Loucy (cell line): ENCODE data around the gene CFAP90.
A peak's percentile ranks its signal among the peaks of the same experiment; 100 is the strongest.

Experiments
- H2AFZ ChIP-seq: fragments of 200-600 bp; sonication (generic); 2 replicates; pipeline ENCODE4 v1.6.0; 2016; ENCODE audit warnings: antibody characterized with exemption, mild to moderate bottlenecking, low read length, moderate library complexity
- H3F3A ChIP-seq: fragments of 200-600 bp; 2 replicates; pipeline ENCODE4 v1.6.0; 2016; ENCODE audit warnings: antibody characterized with exemption, low read depth, mild to moderate bottlenecking
- H3K27me3 ChIP-seq: fragments of 200-600 bp; sonication (generic); 2 replicates; pipeline ENCODE4 v1.6.1; 2014; ENCODE audit warnings: low read length, mild to moderate bottlenecking; ENCODE audit not compliant: insufficient read depth, poor library complexity, severe bottlenecking
- H3K36me3 ChIP-seq: fragments of 200-600 bp; sonication (generic); 2 replicates; pipeline ENCODE4 v1.6.1; 2016; ENCODE audit warnings: low read length; ENCODE audit not compliant: insufficient read depth
- H3K4me1 ChIP-seq: fragments of 200-600 bp; sonication (generic); 2 replicates; pipeline ENCODE4 v1.5.1; 2014; ENCODE audit warnings: low read length, mild to moderate bottlenecking; ENCODE audit not compliant: insufficient read depth, poor library complexity, severe bottlenecking
- H3K4me2 ChIP-seq: fragments of 200-600 bp; sonication (generic); 2 replicates; pipeline ENCODE4 v1.6.0; 2014; ENCODE audit warnings: antibody characterized with exemption, low read length, low read depth, mild to moderate bottlenecking; ENCODE audit not compliant: poor library complexity, severe bottlenecking
- H3K4me3 ChIP-seq: fragments of 200-600 bp; sonication (generic); 2 replicates; pipeline ENCODE4 v1.5.1; 2014; ENCODE audit warnings: low read length, mild to moderate bottlenecking, mixed read lengths; ENCODE audit not compliant: poor library complexity, severe bottlenecking
- H3K79me2 ChIP-seq: fragments of 200-600 bp; sonication (generic); 2 replicates; pipeline ENCODE4 v1.6.1; 2014; ENCODE audit warnings: low read length; ENCODE audit not compliant: insufficient read depth
- H3K9ac ChIP-seq: fragments of 200-600 bp; sonication (generic); 2 replicates; pipeline ENCODE4 v1.6.0; 2014; ENCODE audit warnings: mild to moderate bottlenecking, low read depth, low read length, moderate library complexity; ENCODE audit not compliant: poor library complexity, severe bottlenecking
- H3K9me2 ChIP-seq: fragments of 200-600 bp; sonication (generic); replicated peaks from 2 replicates; pipeline ENCODE4 v1.6.1; 2016; ENCODE audit warnings: low read depth, low read length, mixed read lengths
- H3K9me3 ChIP-seq: fragments of 200-600 bp; sonication (generic); 2 replicates; pipeline ENCODE4 v1.6.1; 2014; ENCODE audit warnings: mild to moderate bottlenecking, antibody characterized with exemption, low read length, low read depth; ENCODE audit not compliant: insufficient read depth
- H4K20me1 ChIP-seq: fragments of 200-600 bp; sonication (generic); 2 replicates; pipeline ENCODE4 v1.6.0; 2014; ENCODE audit warnings: antibody characterized with exemption, low read length, mild to moderate bottlenecking; ENCODE audit not compliant: insufficient read depth, poor library complexity, severe bottlenecking
- EZH2phosphoT487 ChIP-seq: fragments of 200-600 bp; IDR thresholded peaks from 2 replicates; pipeline ENCODE4 v1.6.1; 2018; ENCODE audit warnings: antibody characterized with exemption, mild to moderate bottlenecking, moderate library complexity, borderline replicate concordance
- TF ChIP-seq, protein P1 (sequence below): fragments of 200-600 bp; sonication (generic); conservative IDR thresholded peaks from 2 replicates; pipeline ENCODE4 v1.5.1; 2014; ENCODE audit warnings: mild to moderate bottlenecking, antibody characterized with exemption, low read length

CFAP90 gene

GRCh38 chr5:7876867-7877266 is 25.9 kb upstream of the CFAP90 start:
- no peak overlapping the region for H3K9ac ChIP-seq

GRCh38 chr5:7875151-7875550 is 24.2 kb upstream of the CFAP90 start:
- peaks cover 65% of the 10 kb centered on the region for H3K79me2 ChIP-seq
- peaks cover 47% of the 10 kb centered on the region for H3K36me3 ChIP-seq
- H4K20me1 ChIP-seq = peaks cover 37% of the 10 kb centered on the region
- no peak overlapping the region for H2AFZ ChIP-seq
- no peak overlapping the region for H3K4me2 ChIP-seq
- H3K4me1 ChIP-seq = peaks cover 34% of the 10 kb centered on the region
- no peak overlapping the region for H3K4me3 ChIP-seq
- no peak overlapping the region for H3K9ac ChIP-seq
- no peaks in the 10 kb centered on the region for H3F3A ChIP-seq
- no peaks in the 10 kb centered on the region for H3K27me3 ChIP-seq
- TF ChIP-seq EZH2phosphoT487 = no peak
- H3K9me3 ChIP-seq = no peaks in the 10 kb centered on the region
- no peaks in the 10 kb centered on the region for H3K9me2 ChIP-seq

More at GRCh38 chr5:7876867-7877266, 25.9 kb upstream of the CFAP90 start:
- Histone ChIP-seq H3K36me3 (peaks cover 64% of the 10 kb centered on the region), H3K79me2 (peaks cover 48% of the 10 kb centered on the region), H3K4me2 (no peak overlapping the region), H4K20me1 (peaks cover 27% of the 10 kb centered on the region), H3K9me3 (no peaks in the 10 kb centered on the region), H3K27me3 (no peaks in the 10 kb centered on the region), H3F3A (no peaks in the 10 kb centered on the region), H3K4me1 (peaks cover 17% of the 10 kb centered on the region), H2AFZ (no peak overlapping the region), H3K9me2 (no peaks in the 10 kb centered on the region), H3K4me3 (no peak overlapping the region)
- no peak for TF ChIP-seq EZH2phosphoT487
- TF ChIP-seq, protein P1, sequence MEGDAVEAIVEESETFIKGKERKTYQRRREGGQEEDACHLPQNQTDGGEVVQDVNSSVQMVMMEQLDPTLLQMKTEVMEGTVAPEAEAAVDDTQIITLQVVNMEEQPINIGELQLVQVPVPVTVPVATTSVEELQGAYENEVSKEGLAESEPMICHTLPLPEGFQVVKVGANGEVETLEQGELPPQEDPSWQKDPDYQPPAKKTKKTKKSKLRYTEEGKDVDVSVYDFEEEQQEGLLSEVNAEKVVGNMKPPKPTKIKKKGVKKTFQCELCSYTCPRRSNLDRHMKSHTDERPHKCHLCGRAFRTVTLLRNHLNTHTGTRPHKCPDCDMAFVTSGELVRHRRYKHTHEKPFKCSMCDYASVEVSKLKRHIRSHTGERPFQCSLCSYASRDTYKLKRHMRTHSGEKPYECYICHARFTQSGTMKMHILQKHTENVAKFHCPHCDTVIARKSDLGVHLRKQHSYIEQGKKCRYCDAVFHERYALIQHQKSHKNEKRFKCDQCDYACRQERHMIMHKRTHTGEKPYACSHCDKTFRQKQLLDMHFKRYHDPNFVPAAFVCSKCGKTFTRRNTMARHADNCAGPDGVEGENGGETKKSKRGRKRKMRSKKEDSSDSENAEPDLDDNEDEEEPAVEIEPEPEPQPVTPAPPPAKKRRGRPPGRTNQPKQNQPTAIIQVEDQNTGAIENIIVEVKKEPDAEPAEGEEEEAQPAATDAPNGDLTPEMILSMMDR = no peak

- no peak overlapping the region for H2AFZ ChIP-seq
- peaks cover 35% of the 10 kb centered on the region for H3K4me1 ChIP-seq
- no peak overlapping the region for H3K4me3 ChIP-seq
- H3K79me2 ChIP-seq = peaks cover 65% of the 10 kb centered on the region
- H4K20me1 ChIP-seq = peaks cover 42% of the 10 kb centered on the region
- H3K4me2 ChIP-seq = no peak overlapping the region
- H3K27me3 ChIP-seq = no peaks in the 10 kb centered on the region
- H3F3A ChIP-seq = no peaks in the 10 kb centered on the region
- no peak overlapping the region for H3K9ac ChIP-seq
- no peaks in the 10 kb centered on the region for H3K9me2 ChIP-seq
- TF ChIP-seq, protein P1 = no peak
- no peak for TF ChIP-seq EZH2phosphoT487
- H3K36me3 ChIP-seq = peaks cover 42% of the 10 kb centered on the region
- H3K9me3 ChIP-seq = no peaks in the 10 kb centered on the region
Observed at GRCh38 chr5:7874639-7875038, 23.7 kb upstream of the CFAP90 start.

- Histone ChIP-seq H3K4me2 (peak overlapping the region; percentile 97), H3K9me2 (no peaks in the 10 kb centered on the region), H3K9ac (no peak overlapping the region), H4K20me1 (peaks cover 48% of the 10 kb centered on the region), H3K4me1 (peaks cover 35% of the 10 kb centered on the region), H2AFZ (no peak overlapping the region), H3K79me2 (peaks cover 75% of the 10 kb centered on the region), H3K9me3 (no peaks in the 10 kb centered on the region), H3K4me3 (no peak overlapping the region), H3K27me3 (peaks cover 4% of the 10 kb centered on the region), H3F3A (no peaks in the 10 kb centered on the region), H3K36me3 (peaks cover 30% of the 10 kb centered on the region)
- TF ChIP-seq, protein P1 = no peak
- TF ChIP-seq EZH2phosphoT487 = no peak
Observed at GRCh38 chr5:7873216-7873615, 22.3 kb upstream of the CFAP90 start.
